NCI-H82 (cell line): ENCODE results near the gene CAMK1D.
"Not testable (repeated sequence)": the region's sequence is repeated elsewhere in the genome, so short reads cannot be mapped to it uniquely, and the experiment has no call there.

Source experiments
- DNase-seq: peaks from one replicate; lab custom pipeline; 2025; lab: John Stamatoyannopoulos, UW

Gene CAMK1D

GRCh38 chr10:12852687-12853086 is 503.3 kb downstream of the CAMK1D start:
- DNase-seq, result no peak

- DNase-seq, result no peak
Observed at GRCh38 chr10:12854988-12855387, 505.6 kb downstream of the CAMK1D start.

GRCh38 chr10:12862459-12862858 is 513.1 kb downstream of the CAMK1D start:
- no peak for DNase-seq

- not testable (repeated sequence) for DNase-seq
Observed at GRCh38 chr10:12865515-12865914, 516.2 kb downstream of the CAMK1D start.

GRCh38 chr10:12868229-12868628 is 518.9 kb downstream of the CAMK1D start:
- DNase-seq, result no peak

GRCh38 chr10:12869427-12869826 is 520.1 kb downstream of the CAMK1D start:
- no peak for DNase-seq

GRCh38 chr10:12872577-12872976 is 523.2 kb downstream of the CAMK1D start:
- DNase-seq, result no peak

- no peak for DNase-seq
Observed at GRCh38 chr10:12873172-12873571, 523.8 kb downstream of the CAMK1D start.

- no peak for DNase-seq
Observed at GRCh38 chr10:12874501-12874900, 525.2 kb downstream of the CAMK1D start.

- no peak for DNase-seq
Observed at GRCh38 chr10:12875100-12875499, 525.8 kb downstream of the CAMK1D start.

- no peak for DNase-seq
Observed at GRCh38 chr10:12876266-12876665, 526.9 kb downstream of the CAMK1D start.

GRCh38 chr10:12877150-12877549 is 527.8 kb downstream of the CAMK1D start:
- DNase-seq, result no peak

GRCh38 chr10:12880423-12880822 is 531.1 kb downstream of the CAMK1D start:
- no peak for DNase-seq

GRCh38 chr10:12884851-12885250 is 535.5 kb downstream of the CAMK1D start:
- DNase-seq, result no peak
